Mesodermal cell (in vitro differentiated cells): ENCODE results near the gene RIC3.

ENCODE experiments used
- H3K27ac ChIP-seq: 2 replicates; pipeline ENCODE4 v1.7.0; 2013; ENCODE audit warnings: mild to moderate bottlenecking, low read depth, low read length, moderate library complexity; ENCODE audit not compliant: severe bottlenecking
- H3K36me3 ChIP-seq: 2 replicates; pipeline ENCODE4 v1.7.1; 2013; ENCODE audit warnings: mild to moderate bottlenecking, low read length, moderate library complexity; ENCODE audit not compliant: control insufficient read depth, insufficient read depth
- H3K4me1 ChIP-seq: one replicate; pipeline ENCODE4 v1.7.1; 2013; ENCODE audit warnings: mild to moderate bottlenecking, low read length; ENCODE audit not compliant: insufficient read depth, control insufficient read depth, poor library complexity, severe bottlenecking
- H3K4me3 ChIP-seq: 2 replicates; pipeline ENCODE4 v1.7.0; 2013; ENCODE audit warnings: low read length, control low read depth, mild to moderate bottlenecking; ENCODE audit not compliant: insufficient read depth, poor library complexity, severe bottlenecking; ENCODE audit errors: extremely low read depth
- H3K9me3 ChIP-seq: 2 replicates; pipeline ENCODE4 v1.7.1; 2013; ENCODE audit warnings: mild to moderate bottlenecking, low read length, moderate library complexity; ENCODE audit not compliant: control insufficient read depth
- WGBS, 2 experiments: methylation state at CpG; one replicate each; pipeline ENCODE4 v1.1.5; 2013; ENCODE audit warnings: missing lambda C conversion rate in 2 of 2; ENCODE audit not compliant: insufficient coverage in 2 of 2; 5-methylcytosine and 5-hydroxymethylcytosine counted together

RIC3 gene

GRCh38 chr11:8089791-8090510, 78.9 kb downstream of the RIC3 start:
- no peaks in the 10 kb centered on the region for H3K9me3 ChIP-seq
- peaks cover 11% of the 10 kb centered on the region for H3K36me3 ChIP-seq
- H3K27ac ChIP-seq, result no peak overlapping the region
- H3K4me1 ChIP-seq, result peaks cover 5% of the 10 kb centered on the region
- H3K4me3 ChIP-seq, result no peak overlapping the region
- 92 to 98% methylated on average over 15 to 17 of the region's 17 CpGs for WGBS, 2 experiments

DNA sequence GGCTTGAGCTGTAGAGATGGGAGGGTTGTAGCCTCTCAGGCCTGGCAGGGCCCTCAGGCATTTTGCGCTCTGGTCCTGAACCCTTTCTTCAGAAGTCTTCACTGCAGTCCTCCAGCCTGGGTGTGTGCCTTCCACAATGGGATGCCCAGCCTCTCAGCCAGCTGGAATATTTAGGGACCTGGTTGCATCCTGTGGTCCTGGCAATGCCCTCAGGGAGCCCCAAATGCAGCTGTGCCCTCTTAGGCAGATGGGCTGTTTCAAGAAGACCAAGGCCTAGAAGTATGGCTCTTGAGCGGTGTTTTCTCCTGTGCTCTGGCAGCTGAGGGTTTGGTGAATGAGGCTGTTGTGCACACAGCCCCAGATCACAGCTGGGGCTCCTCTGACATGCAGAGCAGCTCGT, 81.1 kb downstream of the RIC3 start:
- Histone ChIP-seq H3K9me3 (no peaks in the 10 kb centered on the region), H3K4me3 (no peak overlapping the region), H3K36me3 (no peaks in the 10 kb centered on the region), H3K4me1 (peaks cover 9% of the 10 kb centered on the region), H3K27ac (no peak overlapping the region)
- WGBS, 2 experiments, result 90 to 92% methylated on average over 3 of the region's 3 CpGs

GRCh38 chr11:8087185-8087584, 81.6 kb downstream of the RIC3 start:
- Histone ChIP-seq H3K27ac (no peak overlapping the region), H3K4me3 (no peak overlapping the region), H3K4me1 (peaks cover 9% of the 10 kb centered on the region), H3K9me3 (no peaks in the 10 kb centered on the region), H3K36me3 (no peaks in the 10 kb centered on the region)
- 71 to 75% methylated on average over 4 of the region's 4 CpGs for WGBS, 2 experiments

GRCh38 chr11:8086571-8086970, 82.3 kb downstream of the RIC3 start:
- H3K27ac ChIP-seq, result no peak overlapping the region
- H3K36me3 ChIP-seq, result no peaks in the 10 kb centered on the region

GRCh38 chr11:8086001-8086479, 82.8 kb downstream of the RIC3 start:
- Histone ChIP-seq H3K9me3 (no peaks in the 10 kb centered on the region), H3K4me3 (no peak overlapping the region), H3K36me3 (no peaks in the 10 kb centered on the region), H3K4me1 (peaks cover 14% of the 10 kb centered on the region), H3K27ac (no peak overlapping the region)
- WGBS, 2 experiments, result 92 to 99% methylated on average over 8 of the region's 8 CpGs

More at GRCh38 chr11:8086571-8086970, 82.3 kb downstream of the RIC3 start:
- no peak overlapping the region for H3K4me3 ChIP-seq
- H3K4me1 ChIP-seq, result peaks cover 14% of the 10 kb centered on the region
- WGBS, 2 experiments, result 95 to 100% methylated on average over 2 to 4 of the region's 7 CpGs
- H3K9me3 ChIP-seq, result no peaks in the 10 kb centered on the region

DNA sequence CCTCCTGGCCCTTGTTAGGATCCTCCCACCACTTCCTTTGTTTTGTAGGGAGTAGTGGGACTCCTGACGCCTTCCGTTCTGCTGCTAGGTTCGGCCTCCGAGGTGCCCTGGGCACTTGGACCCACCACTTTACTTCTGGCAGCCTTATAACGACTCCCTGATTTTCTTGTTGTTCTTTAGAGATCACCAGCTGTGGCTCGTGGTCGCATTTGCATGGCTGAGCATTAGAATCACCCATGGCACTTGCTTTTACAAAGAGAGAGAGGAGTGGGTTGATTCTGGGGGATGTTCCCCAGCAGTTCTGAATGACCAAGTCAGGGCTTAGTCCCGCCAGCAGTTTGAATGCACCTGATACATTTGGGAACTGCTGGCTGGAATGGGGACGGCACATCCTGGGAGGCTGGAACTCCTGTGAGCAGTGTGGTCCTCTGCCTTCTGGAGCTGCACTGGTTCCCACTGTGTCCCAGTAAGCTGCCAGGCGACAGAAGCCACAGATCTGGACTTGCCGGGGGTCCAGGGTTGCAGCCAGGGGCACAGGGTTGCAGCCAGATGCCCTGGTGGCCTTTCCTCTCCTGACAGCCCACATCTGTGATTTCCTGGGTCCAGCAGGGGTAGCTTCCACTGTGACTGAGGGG, 83.7 kb downstream of the RIC3 start:
- no peaks in the 10 kb centered on the region for H3K36me3 ChIP-seq
- H3K4me3 ChIP-seq, result no peak overlapping the region
- H3K9me3 ChIP-seq, result no peaks in the 10 kb centered on the region
- peaks cover 14% of the 10 kb centered on the region for H3K4me1 ChIP-seq
- 59 to 81% methylated on average over 5 to 7 of the region's 11 CpGs for WGBS, 2 experiments
- H3K27ac ChIP-seq, result no peak overlapping the region

DNA sequence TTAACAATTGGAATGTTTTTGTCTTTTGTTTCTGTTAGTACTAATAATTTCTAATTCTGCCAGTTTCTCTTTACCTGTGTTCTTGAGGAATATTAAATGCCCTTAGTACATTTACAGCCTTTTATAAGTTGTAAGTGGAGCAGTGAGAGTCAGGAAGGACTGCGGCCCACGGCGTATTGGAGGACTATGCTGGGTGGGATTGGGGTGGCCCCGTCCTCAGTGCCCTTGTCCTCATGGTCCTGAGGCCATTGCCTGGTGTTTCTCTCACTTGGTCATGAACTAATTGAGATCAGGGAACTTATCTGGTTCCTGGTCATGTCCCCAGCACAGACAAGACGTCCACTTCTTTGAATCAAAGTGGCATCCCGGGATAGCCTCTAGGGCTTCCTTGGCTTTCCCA, 84.5 kb downstream of the RIC3 start:
- WGBS, 2 experiments, result 96% methylated on average over 4 to 6 of the region's 6 CpGs
- no peak overlapping the region for H3K4me3 ChIP-seq
- H3K9me3 ChIP-seq, result no peaks in the 10 kb centered on the region

DNA sequence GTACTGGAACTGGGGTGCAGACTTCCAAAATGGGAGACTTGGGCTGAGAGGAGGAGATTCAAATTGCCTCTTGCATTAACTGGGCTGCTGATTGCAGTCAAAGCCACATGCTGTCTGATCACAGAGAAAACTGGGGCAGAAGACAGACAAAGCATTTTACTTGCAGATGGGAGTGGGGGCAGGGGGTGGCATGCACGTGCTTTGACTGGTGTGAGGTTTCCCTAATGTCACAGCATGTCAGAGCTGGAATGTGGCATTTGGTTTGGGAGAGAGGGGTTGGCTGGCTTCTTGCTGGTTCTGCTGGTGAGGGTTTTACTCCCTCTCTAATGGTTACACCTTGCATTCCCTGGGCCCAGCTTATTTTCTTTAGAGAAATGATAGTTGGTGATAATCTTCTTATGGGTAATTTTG, 84.9 kb downstream of the RIC3 start:
- H3K9me3 ChIP-seq, result no peaks in the 10 kb centered on the region
- no peak overlapping the region for H3K27ac ChIP-seq
- H3K4me3 ChIP-seq, result no peak overlapping the region
- peaks cover 14% of the 10 kb centered on the region for H3K4me1 ChIP-seq
- WGBS, 2 experiments, result 17 to 40% methylated on average over 1 of the region's 1 CpG
- H3K36me3 ChIP-seq, result no peaks in the 10 kb centered on the region

More for the DNA sequence above, 84.5 kb downstream of the RIC3 start:
- no peak overlapping the region for H3K27ac ChIP-seq
- no peaks in the 10 kb centered on the region for H3K36me3 ChIP-seq
- peaks cover 14% of the 10 kb centered on the region for H3K4me1 ChIP-seq

- no peaks in the 10 kb centered on the region for H3K9me3 ChIP-seq
- H3K4me1 ChIP-seq, result peaks cover 14% of the 10 kb centered on the region
- no peaks in the 10 kb centered on the region for H3K36me3 ChIP-seq
- WGBS, 2 experiments, result 82 to 87% methylated on average over 9 of the region's 9 CpGs
- H3K4me3 ChIP-seq, result no peak overlapping the region
- peak overlapping the region; percentile 50 for H3K27ac ChIP-seq
Measured at GRCh38 chr11:8083088-8083395, 85.8 kb downstream of the RIC3 start.

- peak overlapping the region; percentile 50 for H3K27ac ChIP-seq
- 86 to 91% methylated on average over 11 to 15 of the region's 15 CpGs for WGBS, 2 experiments
- peaks cover 14% of the 10 kb centered on the region for H3K4me1 ChIP-seq
- H3K4me3 ChIP-seq, result no peak overlapping the region
- H3K36me3 ChIP-seq, result no peaks in the 10 kb centered on the region
- H3K9me3 ChIP-seq, result no peaks in the 10 kb centered on the region
Measured at GRCh38 chr11:8082391-8083087, 86.3 kb downstream of the RIC3 start.
